ENCODE results near the gene UBE2L6.

The UBE2L6 gene

GRCh38 chr11:57567515-57568329, at the start of gene UBE2L6:
UBE2L6 (minus strand) TSS chr11:57567672; CDS start chr11:57567611, 61 bp downstream.
- DNase-seq (ENCODE audit: low spot score): peak; percentile 60

GRCh38 chr11:57616595-57616994, 49.1 kb upstream of the UBE2L6 start:
- DNase-seq (ENCODE audit: low spot score): no peak

GRCh38 chr11:57615308-57615707, 47.8 kb upstream of the UBE2L6 start:
- DNase-seq (ENCODE audit: low spot score): no peak

GRCh38 chr11:57614234-57614772, 46.8 kb upstream of the UBE2L6 start:
- no peak for DNase-seq (ENCODE audit: low spot score)

- DNase-seq (ENCODE audit: low spot score): no peak
Measured at GRCh38 chr11:57610170-57610569, 42.7 kb upstream of the UBE2L6 start.

- DNase-seq (ENCODE audit: low spot score): no peak
Measured at GRCh38 chr11:57605028-57605420, 37.6 kb upstream of the UBE2L6 start.

GRCh38 chr11:57604296-57605027, 37.0 kb upstream of the UBE2L6 start:
- no peak for DNase-seq (ENCODE audit: low spot score)

GRCh38 chr11:57601297-57601696, 33.8 kb upstream of the UBE2L6 start:
- DNase-seq (ENCODE audit: low spot score): no peak

- DNase-seq (ENCODE audit: low spot score): no peak
Measured at GRCh38 chr11:57599381-57599780, 31.9 kb upstream of the UBE2L6 start.

- no peak for DNase-seq (ENCODE audit: low spot score)
Measured at GRCh38 chr11:57598831-57599155, 31.3 kb upstream of the UBE2L6 start.

GRCh38 chr11:57597916-57598830, 30.7 kb upstream of the UBE2L6 start:
- no peak for DNase-seq (ENCODE audit: low spot score)

GRCh38 chr11:57597461-57597915, 30.0 kb upstream of the UBE2L6 start, which contains the start of gene SERPING1:
SERPING1 (plus strand) TSS chr11:57597685; CDS start chr11:57598271, 586 bp downstream.
- DNase-seq (ENCODE audit: low spot score): no peak

GRCh38 chr11:57596266-57596885, 28.9 kb upstream of the UBE2L6 start:
- DNase-seq (ENCODE audit: low spot score): no peak

- DNase-seq (ENCODE audit: low spot score): no peak
Measured at GRCh38 chr11:57588046-57588710, 20.7 kb upstream of the UBE2L6 start.

- DNase-seq (ENCODE audit: low spot score): no peak
Measured at GRCh38 chr11:57586711-57587245, 19.3 kb upstream of the UBE2L6 start.

- DNase-seq (ENCODE audit: low spot score): no peak
Measured at GRCh38 chr11:57585301-57585700, 17.8 kb upstream of the UBE2L6 start.

GRCh38 chr11:57584341-57584740, 16.9 kb upstream of the UBE2L6 start:
- no peak for DNase-seq (ENCODE audit: low spot score)

- no peak for DNase-seq (ENCODE audit: low spot score)
Measured at GRCh38 chr11:57574061-57574460, 6.6 kb upstream of the UBE2L6 start.

GRCh38 chr11:57571606-57572005, 4.1 kb upstream of the UBE2L6 start:
- DNase-seq (ENCODE audit: low spot score): no peak

GRCh38 chr11:57568330-57568766, 876 bp upstream of the UBE2L6 start:
- DNase-seq (ENCODE audit: low spot score): peak; percentile 88

Data from hematopoietic multipotent progenitor cell treated with erythropoietin and hydrocortisone succinate and interleukin-3 and kit ligand, for 15 days (in vitro differentiated cells).